SK-N-SH treated with all-trans-retinoic acid at 6 μM for 48 hours (cell line): ENCODE data around the gene UHRF2.

Experiments used
- ATAC-seq: fragments of 200-7000 bp; cut with Tn5 transposase; 3 replicates; pipeline ENCODE4 v1.9.1; 2020; ENCODE audit warnings: mild to moderate bottlenecking, moderate library complexity
- ARNTL ChIP-seq: fragments of 450-650 bp; formaldehyde crosslinking; IDR thresholded peaks from 2 replicates; pipeline ENCODE4 v1.5.0; 2020; ENCODE audit warnings: low read depth, mild to moderate bottlenecking, moderate library complexity, borderline replicate concordance
- CSDC2 ChIP-seq: fragments of 250-450 bp; sonication (Bioruptor Pico); IDR thresholded peaks from 2 replicates; pipeline ENCODE4 v1.5.0; 2020; ENCODE audit warnings: mild to moderate bottlenecking, moderate library complexity
- ESRRG ChIP-seq: fragments of 250-450 bp; sonication (Bioruptor Pico); IDR thresholded peaks from 2 replicates; pipeline ENCODE4 v1.6.1; 2021; ENCODE audit warnings: mild to moderate bottlenecking
- GLIS3 ChIP-seq: fragments of 250-450 bp; sonication (Bioruptor Pico); IDR thresholded peaks from 2 replicates; pipeline ENCODE4 v1.5.0; 2020; ENCODE audit warnings: mild to moderate bottlenecking, moderate library complexity
- ISL1 ChIP-seq: fragments of 250-450 bp; sonication (Bioruptor Pico); IDR thresholded peaks from 2 replicates; pipeline ENCODE4 v2.1.2; 2022; ENCODE audit warnings: mild to moderate bottlenecking, moderate library complexity
- OSR1 ChIP-seq: fragments of 250-450 bp; sonication (Bioruptor Pico); IDR thresholded peaks from 2 replicates; pipeline ENCODE4 v1.8.0; 2022; ENCODE audit warnings: moderate library complexity, mild to moderate bottlenecking, inconsistent platforms
- PPARA ChIP-seq: fragments of 250-450 bp; sonication (Bioruptor Pico); IDR thresholded peaks from 2 replicates; pipeline ENCODE4 v1.5.0; 2020; ENCODE audit warnings: mild to moderate bottlenecking, borderline replicate concordance
- RARB ChIP-seq: fragments of 250-450 bp; sonication (Bioruptor Pico); IDR thresholded peaks from 2 replicates; pipeline ENCODE4 v1.8.0; 2021; ENCODE audit warnings: mild to moderate bottlenecking, moderate library complexity
- SNAI2 ChIP-seq: fragments of 250-450 bp; sonication (Bioruptor Pico); IDR thresholded peaks from 2 replicates; pipeline ENCODE4 v1.5.0; 2020; ENCODE audit warnings: mild to moderate bottlenecking, moderate library complexity
- TCF4 ChIP-seq: fragments of 250-450 bp; sonication (Bioruptor Pico); IDR thresholded peaks from 2 replicates; pipeline ENCODE4 v1.8.0; 2021; ENCODE audit warnings: mild to moderate bottlenecking, moderate library complexity, borderline replicate concordance
- TOX ChIP-seq: fragments of 250-450 bp; sonication (Bioruptor Pico); IDR thresholded peaks from 2 replicates; pipeline ENCODE4 v1.8.0; 2021; ENCODE audit warnings: mild to moderate bottlenecking, moderate library complexity, borderline replicate concordance
- ZC3H10 ChIP-seq: fragments of 250-450 bp; sonication (Bioruptor Pico); IDR thresholded peaks from 2 replicates; pipeline ENCODE4 v1.5.1; 2021; ENCODE audit warnings: mild to moderate bottlenecking, moderate library complexity
- ZFP3 ChIP-seq: fragments of 250-450 bp; sonication (Bioruptor Pico); IDR thresholded peaks from 2 replicates; pipeline ENCODE4 v1.5.0; 2020; ENCODE audit warnings: mild to moderate bottlenecking, moderate library complexity
- ZFP30 ChIP-seq: fragments of 450-650 bp; formaldehyde crosslinking; IDR thresholded peaks from 2 replicates; pipeline ENCODE4 v1.5.0; 2022; ENCODE audit warnings: mild to moderate bottlenecking, moderate library complexity
- ZNF565 ChIP-seq: fragments of 450-650 bp; formaldehyde crosslinking; conservative IDR thresholded peaks from 2 replicates; pipeline ENCODE4 v1.5.0; 2020; ENCODE audit warnings: low read depth, mild to moderate bottlenecking, moderate library complexity
- ZNF70 ChIP-seq: fragments of 450-650 bp; formaldehyde crosslinking; IDR thresholded peaks from 2 replicates; pipeline ENCODE4 v1.5.0; 2020; ENCODE audit warnings: mild to moderate bottlenecking, moderate library complexity
- ZNF8 ChIP-seq: fragments of 450-650 bp; formaldehyde crosslinking; IDR thresholded peaks from 2 replicates; pipeline ENCODE4 v1.5.0; 2020; ENCODE audit warnings: mild to moderate bottlenecking, moderate library complexity
- TF ChIP-seq, protein P1 (sequence below): fragments of 250-450 bp; sonication (Bioruptor Pico); IDR thresholded peaks from 2 replicates; pipeline ENCODE4 v1.8.0; 2020; ENCODE audit warnings: mild to moderate bottlenecking, moderate library complexity, borderline replicate concordance
- TF ChIP-seq, protein P2 (sequence below): fragments of 250-450 bp; sonication (Bioruptor Pico); IDR thresholded peaks from 2 replicates; pipeline ENCODE4 v1.5.1; 2021; ENCODE audit warnings: mild to moderate bottlenecking, moderate library complexity
- TF ChIP-seq, protein P3 (sequence below): fragments of 250-450 bp; sonication (Bioruptor Pico); IDR thresholded peaks from 2 replicates; pipeline ENCODE4 v1.5.0; 2020; ENCODE audit warnings: mild to moderate bottlenecking, moderate library complexity
- TF ChIP-seq, protein P4 (sequence below): fragments of 250-450 bp; sonication (Bioruptor Pico); IDR thresholded peaks from 2 replicates; pipeline ENCODE4 v1.8.0; 2021; ENCODE audit warnings: low read depth, mild to moderate bottlenecking, moderate library complexity, borderline replicate concordance
- TF ChIP-seq, protein P5 (sequence below): fragments of 250-450 bp; sonication (Bioruptor Pico); IDR thresholded peaks from 2 replicates; pipeline ENCODE4 v1.5.1; 2020; ENCODE audit warnings: low read depth, mild to moderate bottlenecking, moderate library complexity

Gene UHRF2

DNA sequence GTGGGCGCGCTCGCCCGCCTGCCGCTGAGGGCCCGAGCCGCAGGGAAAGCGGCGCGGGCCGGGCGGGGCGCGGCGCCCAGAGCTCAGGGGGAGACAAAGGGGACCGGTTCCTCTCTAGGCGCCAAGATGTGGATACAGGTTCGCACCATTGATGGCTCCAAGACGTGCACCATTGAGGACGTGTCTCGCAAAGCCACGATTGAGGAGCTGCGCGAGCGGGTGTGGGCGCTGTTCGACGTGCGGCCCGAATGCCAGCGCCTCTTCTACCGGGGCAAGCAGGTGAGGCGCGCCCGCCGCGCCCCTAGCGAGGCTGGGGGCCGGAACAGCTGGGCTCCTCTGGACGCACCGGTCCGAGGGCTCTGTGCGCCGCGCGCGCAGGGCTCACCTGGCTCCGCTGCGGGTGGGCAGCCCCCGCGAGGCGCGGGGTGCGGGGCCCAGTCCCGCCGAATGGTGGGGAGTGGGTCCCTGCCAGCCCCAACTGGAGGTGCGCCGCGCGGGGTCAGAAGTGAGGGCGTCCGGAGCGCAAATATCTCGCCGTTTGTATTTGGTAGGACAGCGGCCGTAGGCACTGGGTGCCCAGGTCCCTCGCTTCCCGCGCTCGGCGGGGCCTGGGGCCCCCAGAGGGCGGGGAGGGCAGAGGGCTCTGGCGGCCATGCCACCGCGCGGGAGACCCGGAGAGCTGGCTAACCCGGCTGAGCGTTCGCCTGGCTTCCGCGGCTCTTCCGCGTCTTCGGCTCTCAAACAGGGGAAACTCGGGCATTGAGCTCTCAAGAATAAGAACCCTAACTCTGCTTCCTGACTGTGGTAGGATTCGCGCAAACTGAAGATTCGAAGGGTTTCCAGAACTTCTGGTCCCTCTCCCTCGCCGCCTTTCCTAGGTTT, 607 bp downstream of the UHRF2 start:
- TF ChIP-seq ZFP3 (CRISPR knock-in tag) (no peak), OSR1 (CRISPR knock-in tag) (no peak), GLIS3 (CRISPR knock-in tag) (no peak), ZC3H10 (CRISPR knock-in tag) (no peak), RARB (CRISPR knock-in tag) (no peak), ZNF8 (no peak), TCF4 (CRISPR knock-in tag) (no peak), ZNF70 (CRISPR knock-in tag) (no peak), TOX (CRISPR knock-in tag) (no peak)
- TF ChIP-seq, protein P1, sequence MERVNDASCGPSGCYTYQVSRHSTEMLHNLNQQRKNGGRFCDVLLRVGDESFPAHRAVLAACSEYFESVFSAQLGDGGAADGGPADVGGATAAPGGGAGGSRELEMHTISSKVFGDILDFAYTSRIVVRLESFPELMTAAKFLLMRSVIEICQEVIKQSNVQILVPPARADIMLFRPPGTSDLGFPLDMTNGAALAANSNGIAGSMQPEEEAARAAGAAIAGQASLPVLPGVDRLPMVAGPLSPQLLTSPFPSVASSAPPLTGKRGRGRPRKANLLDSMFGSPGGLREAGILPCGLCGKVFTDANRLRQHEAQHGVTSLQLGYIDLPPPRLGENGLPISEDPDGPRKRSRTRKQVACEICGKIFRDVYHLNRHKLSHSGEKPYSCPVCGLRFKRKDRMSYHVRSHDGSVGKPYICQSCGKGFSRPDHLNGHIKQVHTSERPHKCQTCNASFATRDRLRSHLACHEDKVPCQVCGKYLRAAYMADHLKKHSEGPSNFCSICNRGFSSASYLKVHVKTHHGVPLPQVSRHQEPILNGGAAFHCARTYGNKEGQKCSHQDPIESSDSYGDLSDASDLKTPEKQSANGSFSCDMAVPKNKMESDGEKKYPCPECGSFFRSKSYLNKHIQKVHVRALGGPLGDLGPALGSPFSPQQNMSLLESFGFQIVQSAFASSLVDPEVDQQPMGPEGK, result no peak
- TF ChIP-seq, protein P2, sequence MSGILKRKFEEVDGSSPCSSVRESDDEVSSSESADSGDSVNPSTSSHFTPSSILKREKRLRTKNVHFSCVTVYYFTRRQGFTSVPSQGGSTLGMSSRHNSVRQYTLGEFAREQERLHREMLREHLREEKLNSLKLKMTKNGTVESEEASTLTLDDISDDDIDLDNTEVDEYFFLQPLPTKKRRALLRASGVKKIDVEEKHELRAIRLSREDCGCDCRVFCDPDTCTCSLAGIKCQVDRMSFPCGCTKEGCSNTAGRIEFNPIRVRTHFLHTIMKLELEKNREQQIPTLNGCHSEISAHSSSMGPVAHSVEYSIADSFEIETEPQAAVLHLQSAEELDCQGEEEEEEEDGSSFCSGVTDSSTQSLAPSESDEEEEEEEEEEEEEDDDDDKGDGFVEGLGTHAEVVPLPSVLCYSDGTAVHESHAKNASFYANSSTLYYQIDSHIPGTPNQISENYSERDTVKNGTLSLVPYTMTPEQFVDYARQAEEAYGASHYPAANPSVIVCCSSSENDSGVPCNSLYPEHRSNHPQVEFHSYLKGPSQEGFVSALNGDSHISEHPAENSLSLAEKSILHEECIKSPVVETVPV, result no peak
- TF ChIP-seq, all 23 proteins: peak for 0
- peak; percentile 49 for ATAC-seq

DNA sequence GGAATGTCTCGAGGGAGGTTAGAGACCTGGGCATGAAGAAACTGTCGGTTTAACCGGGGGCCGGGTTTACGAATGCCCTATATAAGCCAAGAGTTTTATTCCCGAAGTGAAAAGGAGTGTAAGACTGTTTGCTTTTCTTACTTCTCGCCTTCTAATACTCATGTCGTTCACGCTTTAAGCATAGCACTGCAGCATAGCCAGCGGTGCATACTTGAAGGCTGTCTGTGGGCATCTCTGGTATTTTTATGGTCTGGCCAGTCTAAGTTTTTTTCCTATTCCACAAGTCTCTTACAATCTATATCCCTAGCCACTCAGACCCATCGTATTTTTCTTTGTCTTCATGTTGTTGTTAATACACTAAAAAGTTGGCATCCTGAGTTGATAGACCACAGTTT, 1.2 kb downstream of the UHRF2 start:
- peak; percentile 72 for ATAC-seq
- TF ChIP-seq CSDC2 (CRISPR knock-in tag) (no peak), ZNF70 (CRISPR knock-in tag) (no peak), ESRRG (CRISPR knock-in tag) (no peak), TCF4 (CRISPR knock-in tag) (no peak)
- TF ChIP-seq, protein P3, sequence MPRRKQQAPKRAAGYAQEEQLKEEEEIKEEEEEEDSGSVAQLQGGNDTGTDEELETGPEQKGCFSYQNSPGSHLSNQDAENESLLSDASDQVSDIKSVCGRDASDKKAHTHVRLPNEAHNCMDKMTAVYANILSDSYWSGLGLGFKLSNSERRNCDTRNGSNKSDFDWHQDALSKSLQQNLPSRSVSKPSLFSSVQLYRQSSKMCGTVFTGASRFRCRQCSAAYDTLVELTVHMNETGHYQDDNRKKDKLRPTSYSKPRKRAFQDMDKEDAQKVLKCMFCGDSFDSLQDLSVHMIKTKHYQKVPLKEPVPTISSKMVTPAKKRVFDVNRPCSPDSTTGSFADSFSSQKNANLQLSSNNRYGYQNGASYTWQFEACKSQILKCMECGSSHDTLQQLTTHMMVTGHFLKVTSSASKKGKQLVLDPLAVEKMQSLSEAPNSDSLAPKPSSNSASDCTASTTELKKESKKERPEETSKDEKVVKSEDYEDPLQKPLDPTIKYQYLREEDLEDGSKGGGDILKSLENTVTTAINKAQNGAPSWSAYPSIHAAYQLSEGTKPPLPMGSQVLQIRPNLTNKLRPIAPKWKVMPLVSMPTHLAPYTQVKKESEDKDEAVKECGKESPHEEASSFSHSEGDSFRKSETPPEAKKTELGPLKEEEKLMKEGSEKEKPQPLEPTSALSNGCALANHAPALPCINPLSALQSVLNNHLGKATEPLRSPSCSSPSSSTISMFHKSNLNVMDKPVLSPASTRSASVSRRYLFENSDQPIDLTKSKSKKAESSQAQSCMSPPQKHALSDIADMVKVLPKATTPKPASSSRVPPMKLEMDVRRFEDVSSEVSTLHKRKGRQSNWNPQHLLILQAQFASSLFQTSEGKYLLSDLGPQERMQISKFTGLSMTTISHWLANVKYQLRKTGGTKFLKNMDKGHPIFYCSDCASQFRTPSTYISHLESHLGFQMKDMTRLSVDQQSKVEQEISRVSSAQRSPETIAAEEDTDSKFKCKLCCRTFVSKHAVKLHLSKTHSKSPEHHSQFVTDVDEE (CRISPR knock-in tag), result no peak
- TF ChIP-seq, protein P2, result no peak

DNA sequence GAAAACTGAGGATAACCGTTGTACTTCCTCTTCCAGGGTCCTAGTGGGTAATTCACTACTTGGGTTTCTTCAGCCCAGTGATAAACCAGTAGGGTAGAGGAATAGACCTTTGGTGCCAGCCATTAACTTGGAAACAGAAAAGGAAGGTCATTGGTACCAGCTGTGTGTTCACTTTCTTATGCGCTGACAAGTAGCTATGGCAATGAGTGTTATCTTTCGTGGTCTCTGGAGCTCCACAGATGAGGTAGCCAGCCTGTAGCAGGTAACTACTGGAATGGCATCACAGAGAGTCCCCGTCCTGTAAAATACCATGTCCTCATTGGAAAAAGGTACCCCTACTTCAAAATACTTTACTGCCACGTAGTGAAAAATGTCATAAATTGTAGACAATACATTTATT, 2.3 kb downstream of the UHRF2 start:
- ATAC-seq, result no peak
- TF ChIP-seq ZNF8, result no peak
- no peak for TF ChIP-seq ZNF565
- no peak for TF ChIP-seq ZFP3 (CRISPR knock-in tag)
- TF ChIP-seq ARNTL (CRISPR knock-in tag), result no peak
- TF ChIP-seq, protein P4, sequence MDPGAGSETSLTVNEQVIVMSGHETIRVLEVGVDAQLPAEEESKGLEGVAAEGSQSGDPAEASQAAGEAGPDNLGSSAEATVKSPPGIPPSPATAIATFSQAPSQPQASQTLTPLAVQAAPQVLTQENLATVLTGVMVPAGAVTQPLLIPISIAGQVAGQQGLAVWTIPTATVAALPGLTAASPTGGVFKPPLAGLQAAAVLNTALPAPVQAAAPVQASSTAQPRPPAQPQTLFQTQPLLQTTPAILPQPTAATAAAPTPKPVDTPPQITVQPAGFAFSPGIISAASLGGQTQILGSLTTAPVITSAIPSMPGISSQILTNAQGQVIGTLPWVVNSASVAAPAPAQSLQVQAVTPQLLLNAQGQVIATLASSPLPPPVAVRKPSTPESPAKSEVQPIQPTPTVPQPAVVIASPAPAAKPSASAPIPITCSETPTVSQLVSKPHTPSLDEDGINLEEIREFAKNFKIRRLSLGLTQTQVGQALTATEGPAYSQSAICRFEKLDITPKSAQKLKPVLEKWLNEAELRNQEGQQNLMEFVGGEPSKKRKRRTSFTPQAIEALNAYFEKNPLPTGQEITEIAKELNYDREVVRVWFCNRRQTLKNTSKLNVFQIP (CRISPR knock-in tag), result no peak
- TF ChIP-seq, all 23 proteins: peak for 0

DNA sequence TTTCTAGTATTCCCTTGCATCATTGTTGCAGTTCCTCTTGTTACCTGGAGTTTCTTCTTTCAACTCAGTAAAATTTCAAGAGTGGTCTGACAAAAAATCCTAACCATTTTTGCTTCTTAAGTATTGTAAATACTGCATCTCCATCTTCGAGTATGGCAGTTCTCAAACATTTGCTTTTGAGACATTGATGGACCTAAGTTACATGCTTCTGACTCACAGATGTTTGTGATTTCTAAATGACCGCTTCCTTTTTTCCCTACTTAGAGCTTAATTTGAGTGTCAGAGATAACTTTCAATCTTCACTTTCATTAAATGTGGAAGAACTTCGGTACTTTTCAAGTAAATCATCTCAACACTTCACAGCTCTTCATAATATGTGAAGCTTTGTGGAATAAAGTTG, 4.2 kb downstream of the UHRF2 start:
- no peak for TF ChIP-seq TCF4 (CRISPR knock-in tag)
- no peak for TF ChIP-seq ZNF8
- no peak for TF ChIP-seq ZFP30 (CRISPR knock-in tag)
- no peak for TF ChIP-seq SNAI2 (CRISPR knock-in tag)
- no peak for TF ChIP-seq RARB (CRISPR knock-in tag)
- no peak for TF ChIP-seq ZNF70 (CRISPR knock-in tag)
- TF ChIP-seq TOX (CRISPR knock-in tag), result no peak
- TF ChIP-seq PPARA, result no peak
- no peak for TF ChIP-seq OSR1 (CRISPR knock-in tag)
- TF ChIP-seq ZNF565, result no peak
- TF ChIP-seq, protein P5, sequence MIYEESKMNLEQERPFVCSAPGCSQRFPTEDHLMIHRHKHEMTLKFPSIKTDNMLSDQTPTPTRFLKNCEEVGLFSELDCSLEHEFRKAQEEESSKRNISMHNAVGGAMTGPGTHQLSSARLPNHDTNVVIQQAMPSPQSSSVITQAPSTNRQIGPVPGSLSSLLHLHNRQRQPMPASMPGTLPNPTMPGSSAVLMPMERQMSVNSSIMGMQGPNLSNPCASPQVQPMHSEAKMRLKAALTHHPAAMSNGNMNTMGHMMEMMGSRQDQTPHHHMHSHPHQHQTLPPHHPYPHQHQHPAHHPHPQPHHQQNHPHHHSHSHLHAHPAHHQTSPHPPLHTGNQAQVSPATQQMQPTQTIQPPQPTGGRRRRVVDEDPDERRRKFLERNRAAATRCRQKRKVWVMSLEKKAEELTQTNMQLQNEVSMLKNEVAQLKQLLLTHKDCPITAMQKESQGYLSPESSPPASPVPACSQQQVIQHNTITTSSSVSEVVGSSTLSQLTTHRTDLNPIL, result no peak
- TF ChIP-seq GLIS3 (CRISPR knock-in tag), result no peak
- no peak for TF ChIP-seq CSDC2 (CRISPR knock-in tag)
- TF ChIP-seq ISL1 (CRISPR knock-in tag), result no peak
- TF ChIP-seq, protein P2, result no peak
- no peak for TF ChIP-seq ZC3H10 (CRISPR knock-in tag)
- no peak for TF ChIP-seq ZFP3 (CRISPR knock-in tag)
- ATAC-seq, result no peak
